Neural cell (in vitro differentiated cells): ENCODE results near the gene TMEM202. TPM values are rescaled to one million over a fixed set of nuclear protein-coding genes. Genes with fewer than 3 reads are reported as not detected.

Source experiments
- H2AFZ ChIP-seq: fragments of 200-600, 300-800 bp; sonication (generic), shearing (Covaris generic); 2 replicates; pipeline ENCODE4 v1.6.0; 2014; ENCODE audit warnings: low read depth, mild to moderate bottlenecking, antibody characterized with exemption, low read length, moderate library complexity
- H3F3A ChIP-seq: fragments of 200-600 bp; shearing (Covaris generic); 2 replicates; pipeline ENCODE4 v1.6.1; 2016; ENCODE audit warnings: mild to moderate bottlenecking, moderate library complexity, mixed read lengths, antibody characterized with exemption, low read length; ENCODE audit not compliant: insufficient read depth, poor library complexity, severe bottlenecking
- H3K27ac ChIP-seq: fragments of 200-600, 300-800 bp; sonication (generic), shearing (Covaris generic); 2 replicates; pipeline ENCODE4 v1.5.1; 2014; ENCODE audit warnings: mild to moderate bottlenecking, low read length, moderate library complexity
- H3K27me3 ChIP-seq: fragments of 300-800, 200-600 bp; sonication (generic), shearing (Covaris generic); 2 replicates; pipeline ENCODE4 v1.6.0; 2014; ENCODE audit warnings: mild to moderate bottlenecking, low read depth, low read length, moderate library complexity; ENCODE audit not compliant: insufficient read depth
- H3K36me3 ChIP-seq: fragments of 300-800, 200-600 bp; sonication (generic), shearing (Covaris generic); 2 replicates; pipeline ENCODE4 v1.5.1; 2014; ENCODE audit warnings: mild to moderate bottlenecking, antibody characterized with exemption, low read length, moderate library complexity; ENCODE audit not compliant: insufficient read depth
- H3K4me2 ChIP-seq: fragments of 300-800, 200-600 bp; sonication (generic), shearing (Covaris generic); 2 replicates; pipeline ENCODE4 v1.6.0; 2014; ENCODE audit warnings: mild to moderate bottlenecking, low read length
- H3K4me3 ChIP-seq: fragments of 300-800, 200-600 bp; sonication (generic), shearing (Covaris generic); 2 replicates; pipeline ENCODE4 v1.5.1; 2014; ENCODE audit warnings: mild to moderate bottlenecking, low read length, moderate library complexity
- H3K79me2 ChIP-seq: fragments of 200-600 bp; shearing (Covaris generic); replicated peaks from 2 replicates; pipeline ENCODE4 v1.6.0; 2014; ENCODE audit warnings: mild to moderate bottlenecking, low read length, moderate library complexity; ENCODE audit not compliant: insufficient read depth
- H3K9ac ChIP-seq: fragments of 300-800, 200-600 bp; sonication (generic), shearing (Covaris generic); 2 replicates; pipeline ENCODE4 v1.6.1; 2016; ENCODE audit warnings: mild to moderate bottlenecking, low read length, mixed read lengths
- H3K9me2 ChIP-seq: fragments of 200-600 bp; shearing (Covaris generic); 2 replicates; pipeline ENCODE4 v1.6.1; 2016; ENCODE audit warnings: mild to moderate bottlenecking, low read length, mixed read lengths; ENCODE audit not compliant: insufficient read depth
- H3K9me3 ChIP-seq: fragments of 200-600, 300-800 bp; sonication (generic), shearing (Covaris generic); 2 replicates; pipeline ENCODE4 v1.6.1; 2016; ENCODE audit warnings: mild to moderate bottlenecking, mixed run types, low read length, moderate library complexity, mixed read lengths
- H4K20me1 ChIP-seq: fragments of 200-600 bp; shearing (Covaris generic); 2 replicates; pipeline ENCODE4 v1.6.1; 2016; ENCODE audit warnings: mild to moderate bottlenecking, mixed run types; ENCODE audit not compliant: insufficient read depth
- EP300 ChIP-seq: fragments of 450-650 bp; conservative IDR thresholded peaks from 2 replicates; pipeline ENCODE4 v1.6.1; 2014; ENCODE audit warnings: antibody characterized with exemption, mild to moderate bottlenecking, moderate library complexity; ENCODE audit not compliant: poor library complexity, severe bottlenecking
- EZH2 ChIP-seq: fragments of 200-600, 300-800 bp; shearing (Covaris generic), sonication (generic); IDR thresholded peaks from 2 replicates; pipeline ENCODE4 v1.6.1; 2014; ENCODE audit warnings: antibody characterized with exemption, low read length, borderline replicate concordance, mild to moderate bottlenecking; ENCODE audit not compliant: insufficient read depth, poor library complexity, severe bottlenecking
- MXI1 ChIP-seq: fragments of 450-650 bp; conservative IDR thresholded peaks from 2 replicates; pipeline ENCODE4 v1.6.1; 2014; ENCODE audit warnings: antibody characterized with exemption, mild to moderate bottlenecking; ENCODE audit not compliant: poor library complexity, severe bottlenecking
- POLR2AphosphoS5 ChIP-seq: IDR thresholded peaks from 2 replicates; pipeline ENCODE4 v1.6.1; 2012
- RAD21 ChIP-seq: fragments of 450-650 bp; conservative IDR thresholded peaks from 2 replicates; pipeline ENCODE4 v1.6.1; 2014; ENCODE audit warnings: antibody characterized with exemption, mild to moderate bottlenecking, moderate library complexity
- SMC3 ChIP-seq: fragments of 450-650 bp; conservative IDR thresholded peaks from 2 replicates; pipeline ENCODE4 v1.6.1; 2014; ENCODE audit warnings: antibody characterized with exemption, mild to moderate bottlenecking, moderate library complexity; ENCODE audit not compliant: poor library complexity
- TAF1 ChIP-seq: IDR thresholded peaks from 2 replicates; pipeline ENCODE4 v1.6.1; 2012; ENCODE audit warnings: low read depth
- polyA plus RNA-seq: library from polyadenylated mRNA; depleted of rRNA; stranded (reverse); fragments of >200 nt; gene quantifications from 2 replicates; pipeline ENCODE4 v1.2.3, GENCODE V29; 2014
- TF ChIP-seq, protein P1 (sequence below): fragments of 450-650 bp; IDR thresholded peaks from 2 replicates; pipeline ENCODE4 v1.5.1; 2014; ENCODE audit warnings: antibody characterized with exemption, mild to moderate bottlenecking, moderate library complexity; ENCODE audit not compliant: poor library complexity, severe bottlenecking
- TF ChIP-seq, protein P2 (sequence below): IDR thresholded peaks from 2 replicates; pipeline ENCODE4 v1.6.1; 2012; ENCODE audit warnings: borderline replicate concordance

The TMEM202 gene
- polyA plus RNA-seq, 1 donor from 2014 or later: not detected

DNA sequence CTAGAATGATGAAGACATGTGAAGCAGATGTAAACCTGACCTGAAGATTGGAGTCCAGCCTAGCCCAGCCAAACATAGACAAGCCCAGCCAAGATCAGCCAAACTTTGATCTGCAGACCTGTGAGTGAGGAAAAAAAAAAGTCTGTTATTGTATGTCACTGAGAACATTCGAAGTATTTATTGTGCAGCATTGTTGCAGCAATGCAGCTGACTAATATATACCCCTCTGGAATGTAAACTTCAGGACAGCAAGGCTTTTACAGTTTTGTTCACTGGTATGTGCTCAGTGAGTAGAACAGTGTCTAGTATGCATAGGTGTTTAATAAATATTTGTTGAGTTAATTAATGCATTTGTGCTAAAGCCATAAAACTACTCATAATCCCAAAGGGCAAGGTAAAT, 23.4 kb downstream of the TMEM202 start:
- no peaks in the 10 kb centered on the region for H3K36me3 ChIP-seq
- TF ChIP-seq, protein P1, sequence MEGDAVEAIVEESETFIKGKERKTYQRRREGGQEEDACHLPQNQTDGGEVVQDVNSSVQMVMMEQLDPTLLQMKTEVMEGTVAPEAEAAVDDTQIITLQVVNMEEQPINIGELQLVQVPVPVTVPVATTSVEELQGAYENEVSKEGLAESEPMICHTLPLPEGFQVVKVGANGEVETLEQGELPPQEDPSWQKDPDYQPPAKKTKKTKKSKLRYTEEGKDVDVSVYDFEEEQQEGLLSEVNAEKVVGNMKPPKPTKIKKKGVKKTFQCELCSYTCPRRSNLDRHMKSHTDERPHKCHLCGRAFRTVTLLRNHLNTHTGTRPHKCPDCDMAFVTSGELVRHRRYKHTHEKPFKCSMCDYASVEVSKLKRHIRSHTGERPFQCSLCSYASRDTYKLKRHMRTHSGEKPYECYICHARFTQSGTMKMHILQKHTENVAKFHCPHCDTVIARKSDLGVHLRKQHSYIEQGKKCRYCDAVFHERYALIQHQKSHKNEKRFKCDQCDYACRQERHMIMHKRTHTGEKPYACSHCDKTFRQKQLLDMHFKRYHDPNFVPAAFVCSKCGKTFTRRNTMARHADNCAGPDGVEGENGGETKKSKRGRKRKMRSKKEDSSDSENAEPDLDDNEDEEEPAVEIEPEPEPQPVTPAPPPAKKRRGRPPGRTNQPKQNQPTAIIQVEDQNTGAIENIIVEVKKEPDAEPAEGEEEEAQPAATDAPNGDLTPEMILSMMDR: no peak
- TF ChIP-seq POLR2AphosphoS5: no peak
- no peak for TF ChIP-seq EP300
- TF ChIP-seq, protein P2, sequence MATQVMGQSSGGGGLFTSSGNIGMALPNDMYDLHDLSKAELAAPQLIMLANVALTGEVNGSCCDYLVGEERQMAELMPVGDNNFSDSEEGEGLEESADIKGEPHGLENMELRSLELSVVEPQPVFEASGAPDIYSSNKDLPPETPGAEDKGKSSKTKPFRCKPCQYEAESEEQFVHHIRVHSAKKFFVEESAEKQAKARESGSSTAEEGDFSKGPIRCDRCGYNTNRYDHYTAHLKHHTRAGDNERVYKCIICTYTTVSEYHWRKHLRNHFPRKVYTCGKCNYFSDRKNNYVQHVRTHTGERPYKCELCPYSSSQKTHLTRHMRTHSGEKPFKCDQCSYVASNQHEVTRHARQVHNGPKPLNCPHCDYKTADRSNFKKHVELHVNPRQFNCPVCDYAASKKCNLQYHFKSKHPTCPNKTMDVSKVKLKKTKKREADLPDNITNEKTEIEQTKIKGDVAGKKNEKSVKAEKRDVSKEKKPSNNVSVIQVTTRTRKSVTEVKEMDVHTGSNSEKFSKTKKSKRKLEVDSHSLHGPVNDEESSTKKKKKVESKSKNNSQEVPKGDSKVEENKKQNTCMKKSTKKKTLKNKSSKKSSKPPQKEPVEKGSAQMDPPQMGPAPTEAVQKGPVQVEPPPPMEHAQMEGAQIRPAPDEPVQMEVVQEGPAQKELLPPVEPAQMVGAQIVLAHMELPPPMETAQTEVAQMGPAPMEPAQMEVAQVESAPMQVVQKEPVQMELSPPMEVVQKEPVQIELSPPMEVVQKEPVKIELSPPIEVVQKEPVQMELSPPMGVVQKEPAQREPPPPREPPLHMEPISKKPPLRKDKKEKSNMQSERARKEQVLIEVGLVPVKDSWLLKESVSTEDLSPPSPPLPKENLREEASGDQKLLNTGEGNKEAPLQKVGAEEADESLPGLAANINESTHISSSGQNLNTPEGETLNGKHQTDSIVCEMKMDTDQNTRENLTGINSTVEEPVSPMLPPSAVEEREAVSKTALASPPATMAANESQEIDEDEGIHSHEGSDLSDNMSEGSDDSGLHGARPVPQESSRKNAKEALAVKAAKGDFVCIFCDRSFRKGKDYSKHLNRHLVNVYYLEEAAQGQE: no peak
- TF ChIP-seq EZH2: no peak
- TF ChIP-seq TAF1: no peak
- TF ChIP-seq SMC3: no peak
- TF ChIP-seq MXI1: no peak
- no peak for TF ChIP-seq RAD21
- no peak overlapping the region for H3K9ac ChIP-seq
- H3K79me2 ChIP-seq: no peaks in the 10 kb centered on the region
- no peaks in the 10 kb centered on the region for H3K27me3 ChIP-seq
- H3K9me3 ChIP-seq: no peaks in the 10 kb centered on the region
- H3F3A ChIP-seq: no peaks in the 10 kb centered on the region
- no peaks in the 10 kb centered on the region for H4K20me1 ChIP-seq
- H3K27ac ChIP-seq: no peak overlapping the region
- H2AFZ ChIP-seq: no peak overlapping the region
- no peak overlapping the region for H3K4me3 ChIP-seq
- no peaks in the 10 kb centered on the region for H3K9me2 ChIP-seq
- no peak overlapping the region for H3K4me2 ChIP-seq

DNA sequence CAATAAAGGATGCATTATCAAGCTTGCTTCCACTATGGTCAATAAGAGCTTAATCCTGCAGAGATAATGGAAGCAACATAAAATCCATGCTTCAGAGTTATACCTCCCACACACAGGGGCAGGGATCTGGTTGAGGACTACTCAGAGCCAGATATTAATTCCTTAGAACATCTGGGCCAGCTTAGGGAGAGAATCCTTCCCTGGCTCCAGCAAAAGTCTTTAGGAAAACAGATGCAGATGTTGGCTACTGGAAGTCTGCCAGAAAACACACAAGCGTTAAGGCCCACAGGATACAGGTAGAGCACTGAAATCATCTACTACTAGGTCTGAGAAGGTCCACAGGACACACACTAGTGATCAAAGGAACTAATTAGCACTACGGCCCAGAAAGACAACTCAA, 25.2 kb downstream of the TMEM202 start:
- no peak overlapping the region for H2AFZ ChIP-seq
- no peaks in the 10 kb centered on the region for H3K36me3 ChIP-seq
- H4K20me1 ChIP-seq: no peaks in the 10 kb centered on the region
- H3K4me2 ChIP-seq: no peak overlapping the region
- no peaks in the 10 kb centered on the region for H3K27me3 ChIP-seq
- H3K27ac ChIP-seq: no peak overlapping the region
- no peaks in the 10 kb centered on the region for H3K79me2 ChIP-seq
- no peaks in the 10 kb centered on the region for H3F3A ChIP-seq
- no peak overlapping the region for H3K9ac ChIP-seq
- TF ChIP-seq POLR2AphosphoS5 (no peak), TAF1 (no peak), EZH2 (no peak), RAD21 (no peak), MXI1 (no peak), SMC3 (no peak), EP300 (no peak)
- TF ChIP-seq, protein P2: no peak
- TF ChIP-seq, protein P1: no peak
- no peaks in the 10 kb centered on the region for H3K9me2 ChIP-seq
- H3K9me3 ChIP-seq: no peaks in the 10 kb centered on the region
- H3K4me3 ChIP-seq: no peak overlapping the region
